Activated CD4-positive, alpha-beta memory T cell treated with anti-CD3 and anti-CD28 coated beads, Interleukin-2, amount 10 ng/mL, durations not matched to agents 7 days and 5 days (primary cell): ENCODE measurements around the gene ROGDI. TPM values are rescaled to one million over a fixed set of nuclear protein-coding genes. Genes with fewer than 3 reads are reported as not detected.

ENCODE experiments used
- CTCF ChIA-PET: fragments of 350-600 bp; sonication (Branson Sonifier 250); formaldehyde crosslinking; loops from one replicate; lab custom pipeline; 2021; ENCODE audit warnings: antibody characterized with exemption, inconsistent platforms; lab: Charles Lee
- POLR2A ChIA-PET: fragments of 350-600 bp; sonication (Branson Sonifier 250); formaldehyde crosslinking; loops from one replicate; lab custom pipeline; 2021; ENCODE audit warnings: antibody characterized with exemption; lab: Charles Lee
- DNase-seq: peaks from one replicate; pipeline ENCODE4 v3.0.0-alpha.2; 2020
- H3K27ac Mint-ChIP-seq: one replicate; pipeline ENCODE4 v1.8.0; 2021; ENCODE audit warnings: mild to moderate bottlenecking, mixed read lengths
- H3K27me3 Mint-ChIP-seq: one replicate; pipeline ENCODE4 v1.8.0; 2021; ENCODE audit warnings: mixed read lengths
- H3K36me3 Mint-ChIP-seq: one replicate; pipeline ENCODE4 v1.8.0; 2021; ENCODE audit warnings: low read depth, mixed read lengths
- H3K4me1 Mint-ChIP-seq: one replicate; pipeline ENCODE4 v1.8.0; 2021; ENCODE audit warnings: mixed read lengths
- H3K4me3 Mint-ChIP-seq: one replicate; pipeline ENCODE4 v1.8.0; 2021; ENCODE audit warnings: mild to moderate bottlenecking, mixed read lengths
- H3K9me3 Mint-ChIP-seq: one replicate; pipeline ENCODE4 v1.8.0; 2021; ENCODE audit warnings: mixed read lengths
- total RNA-seq, 2 experiments: library from RNA; stranded (reverse); gene quantifications; one replicate each; pipeline ENCODE4 v1.2.3, GENCODE V29; 2021

ROGDI gene
- total RNA-seq, 2 experiments from 2014 or later: 5.9 to 6.9 TPM

DNA sequence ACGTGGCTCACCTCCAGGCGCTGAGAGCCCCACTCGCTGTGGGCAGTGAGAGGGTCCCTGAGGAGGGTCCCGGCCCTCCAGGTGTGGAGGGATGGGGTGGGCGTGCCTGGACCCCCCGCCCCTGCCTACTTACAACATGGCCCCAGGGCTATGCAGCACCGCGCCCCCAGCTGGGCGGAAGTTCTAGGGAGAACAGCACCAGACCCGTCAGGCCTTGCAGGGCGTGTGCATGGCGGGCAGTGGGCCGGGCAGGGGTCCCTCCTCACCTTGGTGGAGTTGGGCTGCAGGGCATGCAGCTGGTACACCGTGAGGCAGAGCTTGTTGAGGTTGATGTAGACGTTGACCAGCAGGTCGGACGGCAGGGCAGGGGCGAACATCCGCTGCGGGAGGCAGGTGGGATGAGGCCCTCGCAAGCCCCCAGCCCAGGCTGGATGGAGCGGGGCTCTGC is 4.6 kb downstream of the ROGDI start:
- Mint-ChIP-seq H3K27me3 (no peaks in the 10 kb centered on the region), H3K36me3 (no peaks in the 10 kb centered on the region), H3K4me3 (no peak overlapping the region), H3K4me1 (peaks cover 14% of the 10 kb centered on the region), H3K27ac (no peak overlapping the region), H3K9me3 (no peaks in the 10 kb centered on the region)
- ChIA-PET CTCF (no interaction called here), POLR2A (no interaction called here)
- DNase-seq: no peak

DNA sequence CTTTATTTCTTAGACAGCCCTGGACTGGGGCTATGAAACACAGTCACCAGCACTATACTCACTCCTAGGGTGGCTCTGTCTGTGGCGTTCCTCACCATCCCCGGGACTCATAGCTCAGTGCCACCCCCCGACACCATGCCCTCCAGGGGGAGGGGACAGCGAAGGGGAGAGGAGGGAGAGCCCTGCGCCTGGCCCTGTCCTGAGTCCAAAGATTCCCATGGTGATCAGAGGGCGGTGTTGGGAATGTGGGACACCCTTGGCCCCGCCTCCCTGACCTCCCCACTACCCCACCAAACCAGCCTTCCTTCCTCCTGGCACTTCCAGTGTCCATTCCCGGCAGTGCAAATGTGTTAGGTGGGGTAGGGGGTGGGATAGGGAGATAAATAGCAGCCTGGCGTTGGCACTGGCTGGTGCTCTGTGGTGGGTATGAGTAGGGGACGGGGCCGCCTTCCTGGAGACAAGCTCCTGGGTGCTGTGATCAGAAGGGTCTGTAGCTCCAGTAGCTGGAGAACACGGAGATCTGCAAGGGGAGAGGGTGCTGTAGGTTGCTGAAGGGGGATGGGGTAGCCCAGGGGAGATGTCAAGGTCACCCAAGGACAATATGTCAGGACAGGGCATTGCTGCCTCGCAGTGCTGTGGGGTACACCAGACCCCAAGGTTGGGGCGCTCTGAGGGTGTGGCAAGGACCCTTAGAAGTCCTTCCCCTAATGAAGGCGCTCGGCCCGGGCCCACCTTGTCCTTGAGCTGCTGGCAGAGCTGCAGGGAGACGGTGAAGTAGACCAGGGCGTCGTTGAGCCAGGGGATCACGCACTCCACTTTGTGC is 5.2 kb downstream of the ROGDI start:
- ChIA-PET CTCF (no interaction called here), POLR2A (no interaction called here)
- no peak overlapping the region for H3K4me3 Mint-ChIP-seq
- H3K36me3 Mint-ChIP-seq: no peaks in the 10 kb centered on the region
- no peak overlapping the region for H3K27ac Mint-ChIP-seq
- DNase-seq: no peak
- H3K27me3 Mint-ChIP-seq: no peaks in the 10 kb centered on the region
- H3K4me1 Mint-ChIP-seq: peaks cover 13% of the 10 kb centered on the region
- no peaks in the 10 kb centered on the region for H3K9me3 Mint-ChIP-seq

DNA sequence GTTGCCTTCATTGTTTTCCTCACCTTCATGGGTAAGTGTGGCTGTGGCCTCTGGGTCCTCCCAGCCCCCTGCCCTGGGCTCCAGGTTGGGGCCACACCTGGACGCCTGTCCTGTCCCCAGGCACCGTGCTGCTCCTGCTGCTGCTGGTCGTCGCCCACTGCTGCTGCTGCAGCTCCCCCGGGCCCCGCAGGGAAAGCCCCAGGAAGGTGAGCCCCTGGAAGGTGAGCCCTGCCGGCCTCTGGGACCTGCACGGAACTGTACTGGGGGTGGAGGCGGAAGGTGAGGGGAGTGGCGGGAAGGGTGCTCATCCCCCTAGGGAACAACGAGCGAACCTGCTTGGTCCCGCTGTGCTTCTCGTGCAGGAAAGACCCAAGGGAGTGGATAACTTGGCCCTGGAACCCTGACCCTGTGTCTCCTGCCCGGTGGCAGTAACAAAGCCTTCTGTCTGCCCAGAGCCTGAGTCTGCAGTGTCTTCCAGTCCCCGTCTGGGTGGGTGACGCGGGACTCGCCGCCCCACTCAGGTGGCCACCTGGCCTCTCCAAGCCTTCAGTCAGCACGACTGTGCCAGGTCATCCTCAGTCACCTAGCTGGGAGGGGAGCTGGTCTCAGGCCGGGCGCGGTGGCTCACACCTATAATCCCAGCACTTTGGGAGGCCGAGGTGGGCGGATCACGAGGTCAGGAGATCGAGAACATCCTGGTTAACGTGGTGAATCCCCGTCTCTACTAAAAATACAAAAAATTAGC is 6.4 kb downstream of the ROGDI start:
- Mint-ChIP-seq H3K36me3 (no peaks in the 10 kb centered on the region), H3K27me3 (no peaks in the 10 kb centered on the region), H3K27ac (no peak overlapping the region), H3K4me3 (no peak overlapping the region), H3K9me3 (no peaks in the 10 kb centered on the region), H3K4me1 (peaks cover 11% of the 10 kb centered on the region)
- DNase-seq: no peak
- POLR2A ChIA-PET: interaction anchor here (0.6 kb wide), 1 partner anchor 23 kb away, joined by 3 read pairs; no protein-coding TSS in a partner anchor
- CTCF ChIA-PET: no interaction called here

DNA sequence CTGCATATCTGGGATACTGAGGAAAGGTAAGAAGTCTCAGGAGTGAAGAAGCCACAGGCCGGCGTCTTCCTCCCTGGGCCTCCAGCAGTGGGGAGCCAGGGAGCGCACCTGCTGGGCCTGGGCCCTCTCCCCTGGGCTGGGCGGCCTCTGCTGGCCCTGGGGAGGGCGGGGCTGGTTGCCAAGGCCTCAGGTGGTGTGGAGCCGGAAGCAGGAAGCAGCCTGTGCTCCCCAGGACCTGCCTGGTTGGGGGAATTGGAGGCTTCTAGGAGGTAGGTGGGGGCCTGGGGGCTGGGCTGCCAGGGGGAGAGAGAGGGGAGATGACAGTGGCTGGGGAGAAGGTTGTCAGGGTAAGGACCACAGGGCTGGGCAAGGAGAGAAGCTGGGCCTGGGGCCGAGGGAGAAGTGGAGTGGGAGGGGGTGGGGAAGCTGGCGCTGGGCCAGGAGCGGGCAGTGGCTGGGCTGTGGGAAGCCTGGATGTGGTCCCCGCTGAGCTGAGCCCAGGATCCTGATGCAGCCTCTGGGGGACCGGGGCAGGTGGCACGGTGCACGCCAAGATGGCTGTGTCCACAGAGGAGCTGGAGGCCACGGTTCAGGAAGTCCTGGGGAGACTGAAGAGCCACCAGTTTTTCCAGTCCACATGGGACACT is 7.1 kb downstream of the ROGDI start, which contains the start of gene SMIM22:
Gene SMIM22 (plus strand): TSS at position 189 of the 647 bp plus-strand sequence. CDS start 366 bp downstream, at position 555.
- Mint-ChIP-seq H3K4me1 (peaks cover 8% of the 10 kb centered on the region), H3K4me3 (no peak within 1 kb of the TSS), H3K9me3 (no peaks in the 10 kb centered on the region), H3K27ac (no peak within 1 kb of the TSS), H3K36me3 (no peaks in the 10 kb centered on the region), H3K27me3 (no peaks in the 10 kb centered on the region)
- CTCF ChIA-PET: no interaction called here
- POLR2A ChIA-PET: interaction anchor here (0.6 kb wide), 1 partner anchor 23 kb away, joined by 3 read pairs; no protein-coding TSS in a partner anchor
- no peak for DNase-seq

GRCh38 chr16:4792951-4793513 is 9.4 kb downstream of the ROGDI start:
- no peak overlapping the region for H3K27ac Mint-ChIP-seq
- no peaks in the 10 kb centered on the region for H3K27me3 Mint-ChIP-seq
- no peaks in the 10 kb centered on the region for H3K36me3 Mint-ChIP-seq
- H3K4me3 Mint-ChIP-seq: no peak overlapping the region
- POLR2A ChIA-PET: no interaction called here
- DNase-seq: no peak
- no peaks in the 10 kb centered on the region for H3K9me3 Mint-ChIP-seq
- peaks cover 7% of the 10 kb centered on the region for H3K4me1 Mint-ChIP-seq
- CTCF ChIA-PET: interaction anchor here (0.9 kb wide), 1 partner anchor 25 kb away, joined by 3 read pairs; no protein-coding TSS in a partner anchor

- no peaks in the 10 kb centered on the region for H3K9me3 Mint-ChIP-seq
- H3K4me1 Mint-ChIP-seq: peaks cover 7% of the 10 kb centered on the region
- POLR2A ChIA-PET: no interaction called here
- H3K36me3 Mint-ChIP-seq: no peaks in the 10 kb centered on the region
- H3K27me3 Mint-ChIP-seq: no peaks in the 10 kb centered on the region
- H3K4me3 Mint-ChIP-seq: no peak overlapping the region
- no peak overlapping the region for H3K27ac Mint-ChIP-seq
- no peak for DNase-seq
- CTCF ChIA-PET: no interaction called here
These were observed 11.6 kb downstream of the ROGDI start for GRCh38 chr16:4790871-4791270.

DNA sequence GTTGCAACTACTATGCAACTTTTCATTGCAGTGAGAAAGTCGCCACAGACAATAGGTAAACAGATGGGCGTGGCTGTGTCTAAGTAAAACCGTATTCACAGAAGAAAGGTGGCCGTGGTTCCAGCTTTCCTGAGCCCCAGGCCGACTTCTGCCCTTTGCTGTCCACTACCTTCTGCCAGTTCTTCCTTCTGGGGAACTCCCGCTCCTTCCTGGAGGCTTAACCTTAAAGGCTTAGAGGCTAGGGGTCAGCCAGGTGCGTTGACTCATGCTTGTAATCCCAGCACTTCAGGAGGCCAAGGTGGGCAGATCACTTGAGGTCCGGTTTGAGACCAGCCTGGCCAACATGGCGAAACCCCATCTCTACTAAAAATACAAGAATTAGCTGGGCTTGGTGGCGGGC is 12.2 kb downstream of the ROGDI start:
- no peaks in the 10 kb centered on the region for H3K27me3 Mint-ChIP-seq
- no peaks in the 10 kb centered on the region for H3K9me3 Mint-ChIP-seq
- ChIA-PET CTCF (no interaction called here), POLR2A (no interaction called here)
- no peak overlapping the region for H3K27ac Mint-ChIP-seq
- peaks cover 7% of the 10 kb centered on the region for H3K4me1 Mint-ChIP-seq
- no peak for DNase-seq
- H3K36me3 Mint-ChIP-seq: no peaks in the 10 kb centered on the region
- no peak overlapping the region for H3K4me3 Mint-ChIP-seq

DNA sequence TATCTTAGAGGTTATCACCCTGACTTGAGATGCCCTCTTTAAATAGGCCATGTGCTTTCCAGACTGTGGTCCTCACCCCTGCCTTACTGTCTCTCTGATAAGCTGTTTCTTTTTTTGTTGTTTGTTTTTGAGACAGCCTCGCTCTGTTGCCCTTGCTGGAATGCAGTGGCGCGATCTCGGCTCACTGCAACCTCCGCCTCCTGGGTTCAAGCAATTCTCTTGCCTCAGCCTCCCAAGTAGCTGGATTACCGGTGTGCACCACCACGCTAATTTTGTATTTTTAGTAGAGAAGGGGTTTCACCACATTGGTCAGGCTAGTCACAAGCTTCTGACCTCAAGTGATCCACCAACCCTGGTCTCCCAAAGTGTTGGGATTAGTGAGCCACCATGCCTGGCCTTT is 13.5 kb downstream of the ROGDI start:
- POLR2A ChIA-PET: interaction anchor here (0.7 kb wide), 1 partner anchor 20 kb away, joined by 3 read pairs; no protein-coding TSS in a partner anchor
- Mint-ChIP-seq H3K27ac (no peak overlapping the region), H3K4me3 (no peak overlapping the region), H3K36me3 (no peaks in the 10 kb centered on the region), H3K9me3 (no peaks in the 10 kb centered on the region), H3K4me1 (peaks cover 7% of the 10 kb centered on the region), H3K27me3 (no peaks in the 10 kb centered on the region)
- CTCF ChIA-PET: no interaction called here
- no peak for DNase-seq

- POLR2A ChIA-PET: interaction anchor here (0.7 kb wide), 1 partner anchor 20 kb away, joined by 3 read pairs; no protein-coding TSS in a partner anchor
- CTCF ChIA-PET: no interaction called here
- H3K9me3 Mint-ChIP-seq: no peaks in the 10 kb centered on the region
- no peaks in the 10 kb centered on the region for H3K27me3 Mint-ChIP-seq
- H3K4me3 Mint-ChIP-seq: no peak overlapping the region
- no peak for DNase-seq
- no peaks in the 10 kb centered on the region for H3K36me3 Mint-ChIP-seq
- H3K27ac Mint-ChIP-seq: no peak overlapping the region
- H3K4me1 Mint-ChIP-seq: peaks cover 7% of the 10 kb centered on the region
These were observed 13.9 kb downstream of the ROGDI start for GRCh38 chr16:4788489-4788889.

GRCh38 chr16:4787627-4788482 is 14.6 kb downstream of the ROGDI start, which contains the start of gene SEPTIN12:
Gene SEPTIN12 (minus strand): TSS chr16:4788345. CDS start chr16:4787645, 700 bp downstream.
- Mint-ChIP-seq H3K9me3 (no peaks in the 10 kb centered on the region), H3K27ac (no peak within 1 kb of the TSS), H3K4me3 (no peak within 1 kb of the TSS), H3K4me1 (peaks cover 7% of the 10 kb centered on the region), H3K27me3 (no peaks in the 10 kb centered on the region), H3K36me3 (no peaks in the 10 kb centered on the region)
- ChIA-PET POLR2A (interaction anchor here (0.7 kb wide), 1 partner anchor 19 kb away, joined by 3 read pairs; no protein-coding TSS in a partner anchor), CTCF (no interaction called here)
- no peak for DNase-seq

DNA sequence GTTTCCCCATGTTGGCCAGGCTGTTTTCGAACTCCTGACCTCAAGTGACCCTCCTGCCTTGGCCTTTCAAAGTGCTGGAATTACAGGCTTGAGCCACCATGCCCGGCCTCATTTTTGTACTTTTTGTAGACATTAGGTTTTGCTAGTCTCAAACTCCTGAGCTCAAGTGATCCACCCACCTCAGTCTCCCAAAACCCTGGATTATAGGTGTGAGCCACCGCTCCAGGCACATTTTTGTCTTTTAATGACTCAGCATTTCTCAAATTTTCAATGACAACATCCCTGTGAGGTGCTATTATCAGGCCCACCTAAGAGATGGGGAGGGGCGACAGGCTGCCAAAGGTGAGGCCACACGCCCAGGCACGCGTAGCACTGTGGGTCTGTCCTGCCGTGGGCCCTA is 15.4 kb downstream of the ROGDI start:
- peaks cover 7% of the 10 kb centered on the region for H3K4me1 Mint-ChIP-seq
- H3K36me3 Mint-ChIP-seq: no peaks in the 10 kb centered on the region
- no peaks in the 10 kb centered on the region for H3K9me3 Mint-ChIP-seq
- ChIA-PET CTCF (no interaction called here), POLR2A (no interaction called here)
- no peaks in the 10 kb centered on the region for H3K27me3 Mint-ChIP-seq
- H3K4me3 Mint-ChIP-seq: no peak overlapping the region
- DNase-seq: no peak
- H3K27ac Mint-ChIP-seq: no peak overlapping the region
